Gastroesophageal sphincter (tissue), 4 donors: ENCODE measurements around the gene RDH11. TPM values are rescaled to one million over a fixed set of nuclear protein-coding genes. Genes with fewer than 3 reads are reported as not detected.

Source experiments
- ATAC-seq: fragments of 150-250 bp; one replicate; pipeline ENCODE4 v1.9.1; 2016; ENCODE audit warnings: mild to moderate bottlenecking, moderate library complexity
- H3K27ac ChIP-seq, 4 donors: fragments of 200-600 bp; sonication (generic) in 3 of 4; 1 replicate in 3 of 4; 2 replicates in 1 of 4; pipeline ENCODE4 v1.5.1; 2016 to 2019
- H3K27me3 ChIP-seq: fragments of 200-600 bp; sonication (generic); one replicate; pipeline ENCODE4 v1.5.1; 2019
- H3K36me3 ChIP-seq, 2 donors: fragments of 200-600 bp; sonication (generic); one replicate each; pipeline ENCODE4 v1.5.1; 2019; ENCODE audit warnings: control low read depth in 1 of 2
- H3K4me1 ChIP-seq, 3 donors: fragments of 200-600 bp; sonication (generic); 1 replicate in 2 of 3; 2 replicates in 1 of 3; pipeline ENCODE4 v1.5.1; 2016 to 2019; ENCODE audit warnings: control low read depth in 2 of 3
- H3K4me3 ChIP-seq, 2 donors: fragments of 200-600 bp; sonication (generic); one replicate each; pipeline ENCODE4 v1.5.1; 2019; ENCODE audit warnings: mild to moderate bottlenecking in 1 of 2, moderate library complexity in 1 of 2
- H3K9me3 ChIP-seq, 3 donors: fragments of 200-600 bp; sonication (generic); one replicate each; pipeline ENCODE4 v1.5.1; 2017 to 2019; ENCODE audit warnings: control low read depth in 2 of 3
- EP300 ChIP-seq: sonication (generic); formaldehyde crosslinking; IDR thresholded peaks from one replicate; pipeline ENCODE4 v1.6.1; 2017; ENCODE audit warnings: antibody characterized with exemption, mild to moderate bottlenecking
- POLR2A ChIP-seq, 2 donors: fragments of 450-650 bp; IDR thresholded peaks; one replicate each; pipeline ENCODE4 v1.6.1; 2017; ENCODE audit warnings: antibody characterized with exemption in 2 of 2, mild to moderate bottlenecking in 2 of 2, moderate library complexity in 1 of 2
- POLR2AphosphoS5 ChIP-seq: sonication (generic); formaldehyde crosslinking; IDR thresholded peaks from one replicate; pipeline ENCODE4 v1.6.1; 2017; ENCODE audit warnings: antibody characterized with exemption
- WGBS, 2 donors: methylation state at CpG; one replicate each; pipeline ENCODE4 v1.1.5; 2018; ENCODE audit warnings: low coverage in 1 of 2; 5-methylcytosine and 5-hydroxymethylcytosine counted together
- total RNA-seq, 4 donors: library from RNA; depleted of rRNA; stranded (reverse); fragments of >200 nt; gene quantifications; one replicate each; pipeline ENCODE4 v1.1.0, GENCODE V29; 2016
- TF ChIP-seq, protein P1 (sequence below), 4 experiments: fragments of 200-600 bp in 2 of 4; fragments of 450-650 bp in 2 of 4; sonication (generic) in 1 of 4; IDR thresholded peaks; one replicate each; pipeline ENCODE4 v1.5.1; 2017 to 2019; ENCODE audit warnings: antibody characterized with exemption in 4 of 4, mild to moderate bottlenecking in 2 of 4, moderate library complexity in 2 of 4

The RDH11 gene
- total RNA-seq, 4 donors from 2014 or later, result 38.5 to 42.5 (median 41.4) TPM

DNA sequence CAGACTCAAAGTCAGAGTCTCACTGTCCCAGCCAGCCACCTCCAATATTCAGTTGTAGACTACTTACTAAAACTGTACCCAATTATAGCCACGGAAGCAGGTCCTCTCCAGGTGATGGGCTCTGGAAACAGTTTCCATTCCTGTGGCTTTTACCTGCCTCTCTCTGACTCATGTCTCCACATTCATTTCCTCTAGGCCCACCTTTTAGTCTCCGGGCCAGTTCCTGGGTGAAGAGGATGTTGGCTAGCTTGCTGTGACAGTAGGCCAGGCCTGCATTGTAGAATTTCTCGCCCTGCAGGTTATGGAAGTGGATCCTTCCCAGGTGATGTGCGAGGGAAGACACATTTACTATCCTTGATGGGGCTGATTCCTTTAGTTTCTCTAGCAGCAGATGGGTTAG, 5.6 kb downstream of the RDH11 start:
- WGBS, 2 donors, result 90% methylated on average over 4 of the region's 4 CpGs; no CpG with 5 or more reads in 1 of the 2 donors
- no peak overlapping the region for H3K27ac ChIP-seq
- no peak overlapping the region for H3K4me3 ChIP-seq
- ATAC-seq, result no peak
- H3K36me3 ChIP-seq, result peaks cover 8 to 76% of the 10 kb centered on the region in 2 donors
- no peak for TF ChIP-seq POLR2A (IDR thresholded peaks at IDR 0.05)
- TF ChIP-seq, protein P1, sequence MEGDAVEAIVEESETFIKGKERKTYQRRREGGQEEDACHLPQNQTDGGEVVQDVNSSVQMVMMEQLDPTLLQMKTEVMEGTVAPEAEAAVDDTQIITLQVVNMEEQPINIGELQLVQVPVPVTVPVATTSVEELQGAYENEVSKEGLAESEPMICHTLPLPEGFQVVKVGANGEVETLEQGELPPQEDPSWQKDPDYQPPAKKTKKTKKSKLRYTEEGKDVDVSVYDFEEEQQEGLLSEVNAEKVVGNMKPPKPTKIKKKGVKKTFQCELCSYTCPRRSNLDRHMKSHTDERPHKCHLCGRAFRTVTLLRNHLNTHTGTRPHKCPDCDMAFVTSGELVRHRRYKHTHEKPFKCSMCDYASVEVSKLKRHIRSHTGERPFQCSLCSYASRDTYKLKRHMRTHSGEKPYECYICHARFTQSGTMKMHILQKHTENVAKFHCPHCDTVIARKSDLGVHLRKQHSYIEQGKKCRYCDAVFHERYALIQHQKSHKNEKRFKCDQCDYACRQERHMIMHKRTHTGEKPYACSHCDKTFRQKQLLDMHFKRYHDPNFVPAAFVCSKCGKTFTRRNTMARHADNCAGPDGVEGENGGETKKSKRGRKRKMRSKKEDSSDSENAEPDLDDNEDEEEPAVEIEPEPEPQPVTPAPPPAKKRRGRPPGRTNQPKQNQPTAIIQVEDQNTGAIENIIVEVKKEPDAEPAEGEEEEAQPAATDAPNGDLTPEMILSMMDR (IDR thresholded peaks at IDR 0.05), result no peak
- no peak for TF ChIP-seq POLR2AphosphoS5
- TF ChIP-seq EP300, result no peak
- no peaks in the 10 kb centered on the region for H3K9me3 ChIP-seq
- H3K4me1 ChIP-seq, result peaks cover 0 to 26% (median 4%) of the 10 kb centered on the region in 3 donors
- H3K27me3 ChIP-seq, result no peaks in the 10 kb centered on the region

DNA sequence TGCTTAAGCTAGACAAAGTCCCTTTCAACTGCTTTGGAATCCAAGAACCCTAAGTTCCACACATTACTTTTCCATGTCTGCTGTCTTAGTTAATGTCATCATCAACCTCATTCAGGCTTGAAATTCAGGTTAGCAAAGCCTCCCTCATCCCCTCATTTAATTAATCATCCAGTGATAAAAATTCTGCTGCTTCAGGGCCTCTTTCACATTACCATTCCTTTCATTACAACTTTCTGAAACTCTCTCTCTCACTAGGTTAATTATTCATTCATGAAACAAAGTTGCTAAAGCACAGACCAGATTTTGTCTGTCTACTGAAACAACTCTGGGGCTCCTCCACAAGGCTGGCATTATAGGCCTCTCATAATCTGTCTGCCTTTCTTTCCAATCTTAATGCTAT, 11.7 kb downstream of the RDH11 start:
- Histone ChIP-seq H3K27ac (no peak overlapping the region), H3K4me1 (no peaks in the 10 kb centered on the region), H3K27me3 (no peaks in the 10 kb centered on the region), H3K4me3 (no peak overlapping the region), H3K9me3 (no peaks in the 10 kb centered on the region), H3K36me3 (peaks cover 0 to 91% of the 10 kb centered on the region in 2 donors)
- no peak for TF ChIP-seq POLR2AphosphoS5
- TF ChIP-seq, protein P1 (IDR thresholded peaks at IDR 0.05), result no peak
- no peak for TF ChIP-seq POLR2A (IDR thresholded peaks at IDR 0.05)
- TF ChIP-seq EP300, result no peak
- no peak for ATAC-seq

DNA sequence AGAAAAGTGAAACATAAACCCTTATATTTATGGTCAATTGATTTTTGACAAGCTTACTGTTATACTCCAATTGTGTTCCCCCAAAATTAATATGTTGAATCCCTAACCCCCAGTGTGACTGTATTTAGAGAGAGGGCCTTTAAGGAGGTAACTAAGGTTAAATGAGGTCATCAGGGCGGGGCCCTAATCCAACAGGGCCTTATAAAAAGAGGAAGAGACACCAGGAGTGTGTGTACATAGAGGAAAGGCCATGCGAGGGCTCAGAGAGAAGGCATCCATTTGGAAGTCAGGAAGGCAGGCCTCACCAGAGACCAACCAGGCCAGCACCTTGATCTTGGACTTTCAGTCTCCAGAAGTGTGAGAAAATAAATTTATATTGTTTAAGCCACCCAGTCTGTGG, 14.6 kb downstream of the RDH11 start:
- TF ChIP-seq EP300 (no peak), POLR2A (IDR thresholded peaks at IDR 0.05) (no peak), POLR2AphosphoS5 (no peak)
- TF ChIP-seq, protein P1 (IDR thresholded peaks at IDR 0.05), result no peak
- 70 to 80% methylated on average over 2 of the region's 2 CpGs for WGBS, 2 donors
- H3K36me3 ChIP-seq, result peaks cover 0 to 77% of the 10 kb centered on the region in 2 donors
- H3K4me1 ChIP-seq, result no peaks in the 10 kb centered on the region
- no peaks in the 10 kb centered on the region for H3K27me3 ChIP-seq
- no peak for ATAC-seq
- H3K4me3 ChIP-seq, result no peak overlapping the region
- H3K9me3 ChIP-seq, result no peaks in the 10 kb centered on the region
- H3K27ac ChIP-seq, result no peak overlapping the region

DNA sequence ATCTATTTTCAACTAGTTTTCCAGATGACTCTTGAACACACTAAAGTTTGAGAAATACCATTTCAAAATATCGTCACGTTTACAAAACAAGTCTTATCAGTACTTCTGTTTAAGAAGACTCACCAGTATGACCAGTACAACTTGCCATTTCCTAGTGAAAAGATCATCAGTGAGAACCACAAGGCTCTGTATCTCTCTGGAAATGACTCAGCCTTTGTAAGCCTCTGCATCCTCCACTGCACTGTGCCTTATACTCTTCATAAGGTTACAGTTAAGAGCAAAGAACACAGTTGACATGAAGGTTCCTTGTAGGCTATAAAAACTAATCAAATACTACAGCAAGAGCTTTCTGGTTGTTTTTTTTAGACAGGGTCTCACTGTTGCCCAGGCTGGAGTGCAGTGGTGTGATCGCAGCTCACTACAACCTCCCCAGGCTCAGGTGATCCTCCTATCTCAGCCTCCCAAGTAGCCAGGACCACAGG, 15.4 kb downstream of the RDH11 start:
- Histone ChIP-seq H3K9me3 (no peaks in the 10 kb centered on the region), H3K4me1 (peaks cover 0 to 6% (median 0%) of the 10 kb centered on the region in 3 donors), H3K36me3 (peaks cover 0 to 70% of the 10 kb centered on the region in 2 donors), H3K27me3 (no peaks in the 10 kb centered on the region), H3K4me3 (no peak overlapping the region), H3K27ac (no peak overlapping the region)
- TF ChIP-seq, protein P1 (IDR thresholded peaks at IDR 0.05), result no peak
- TF ChIP-seq POLR2A (IDR thresholded peaks at IDR 0.05), result no peak
- TF ChIP-seq POLR2AphosphoS5, result no peak
- TF ChIP-seq EP300, result no peak
- WGBS, 2 donors, result 73 to 90% methylated on average over 2 of the region's 3 CpGs
- no peak for ATAC-seq

DNA sequence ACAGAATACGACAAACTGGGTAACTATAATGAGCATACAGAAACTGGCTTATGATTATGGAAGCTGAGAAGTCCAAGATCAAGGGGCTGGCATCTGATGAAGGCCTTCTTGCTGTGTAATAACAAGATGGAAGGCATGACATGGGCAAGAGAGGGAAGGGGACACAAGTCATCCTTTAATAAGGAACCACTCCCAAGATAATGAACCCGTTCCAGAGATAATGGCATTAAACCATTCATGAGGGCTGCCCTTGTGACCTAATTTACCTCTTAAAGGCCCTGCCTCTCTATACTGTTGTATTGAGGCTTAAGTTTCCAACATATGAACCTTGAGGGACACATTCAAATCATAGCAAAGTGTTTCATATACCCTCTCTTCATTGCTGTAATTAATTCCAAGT, 16.6 kb downstream of the RDH11 start:
- TF ChIP-seq, protein P1 (IDR thresholded peaks at IDR 0.05), result no peak
- TF ChIP-seq POLR2A (IDR thresholded peaks at IDR 0.05) (no peak), POLR2AphosphoS5 (no peak), EP300 (no peak)

More for the DNA sequence above, 16.6 kb downstream of the RDH11 start:
- Histone ChIP-seq H3K4me1 (peaks cover 0 to 8% (median 0%) of the 10 kb centered on the region in 3 donors), H3K27ac (no peak overlapping the region), H3K4me3 (no peak overlapping the region), H3K9me3 (no peaks in the 10 kb centered on the region), H3K27me3 (no peaks in the 10 kb centered on the region), H3K36me3 (peaks cover 0 to 58% of the 10 kb centered on the region in 2 donors)
- ATAC-seq, result no peak
- 66 to 92% methylated on average over 2 of the region's 2 CpGs for WGBS, 2 donors
